HG02610 (cell line): ENCODE measurements around the gene LLGL2.
"Not testable (repeated sequence)": the region's sequence is repeated elsewhere in the genome, so short reads cannot be mapped to it uniquely, and the experiment has no call there.

Source experiments
- ATAC-seq: cut with Tn5 transposase; IDR thresholded peaks from one replicate; pipeline ENCODE4 v1.9.1; 2021; ENCODE audit warnings: mild to moderate bottlenecking, moderate library complexity; ENCODE audit not compliant: unreplicated experiment

The LLGL2 gene

GRCh38 chr17:75524970-75525805, at the start of gene LLGL2:
LLGL2 (plus strand) TSS chr17:75525697; CDS start chr17:75543427, 17,730 bp downstream.
- ATAC-seq = peak; percentile 77

GRCh38 chr17:75475851-75476250, 49.6 kb upstream of the LLGL2 start:
- ATAC-seq = no peak

- ATAC-seq = no peak
These were observed 49.2 kb upstream of the LLGL2 start for GRCh38 chr17:75476271-75476671.

GRCh38 chr17:75476752-75477489, 48.6 kb upstream of the LLGL2 start:
- ATAC-seq = no peak

- not testable (repeated sequence) for ATAC-seq
These were observed 48.0 kb upstream of the LLGL2 start for GRCh38 chr17:75477490-75477862.

GRCh38 chr17:75478508-75478907, 47.0 kb upstream of the LLGL2 start:
- no peak for ATAC-seq

GRCh38 chr17:75480281-75480680, 45.2 kb upstream of the LLGL2 start:
- ATAC-seq = no peak

- no peak for ATAC-seq
These were observed 44.1 kb upstream of the LLGL2 start for GRCh38 chr17:75481194-75482068.

GRCh38 chr17:75482098-75482942, 43.2 kb upstream of the LLGL2 start:
- no peak for ATAC-seq

- no peak for ATAC-seq
These were observed 39.8 kb upstream of the LLGL2 start for GRCh38 chr17:75485688-75486087.

- no peak for ATAC-seq
These were observed 39.3 kb upstream of the LLGL2 start for GRCh38 chr17:75486151-75486550.

- ATAC-seq = no peak
These were observed 38.5 kb upstream of the LLGL2 start for GRCh38 chr17:75486951-75487350.

GRCh38 chr17:75487351-75488070, 38.0 kb upstream of the LLGL2 start:
- ATAC-seq = no peak

GRCh38 chr17:75488693-75489510, 36.6 kb upstream of the LLGL2 start:
- ATAC-seq = no peak

- no peak for ATAC-seq
These were observed 36.0 kb upstream of the LLGL2 start for GRCh38 chr17:75489511-75489955.

- no peak for ATAC-seq
These were observed 35.2 kb upstream of the LLGL2 start for GRCh38 chr17:75490173-75490743.

GRCh38 chr17:75490953-75491649, 34.4 kb upstream of the LLGL2 start:
- no peak for ATAC-seq

GRCh38 chr17:75491680-75492079, 33.8 kb upstream of the LLGL2 start:
- no peak for ATAC-seq
